Inflammatory macrophage (primary cell): ENCODE data around the gene DMPK.
"Not testable (repeated sequence)": the region's sequence is repeated elsewhere in the genome, so short reads cannot be mapped to it uniquely, and the experiment has no call there.

Source experiments
- DNase-seq, 2 donors: peaks; one replicate each; pipeline ENCODE4 v3.0.0-alpha.2; 2020 to 2022

Gene DMPK

GRCh38 chr19:45742969-45743368, 39.3 kb downstream of the DMPK start:
- no peak for DNase-seq

GRCh38 chr19:45739498-45740439, 42.5 kb downstream of the DMPK start:
- peak; percentile 55 to 70 for DNase-seq

- no peak for DNase-seq
Measured at GRCh38 chr19:45733160-45733810, 49.0 kb downstream of the DMPK start, which contains the start of gene MEIOSIN. Gene MEIOSIN (plus strand): TSS chr19:45733439. CDS start chr19:45735377, 1,938 bp downstream.

- DNase-seq: peak; percentile 98
Measured at GRCh38 chr19:45730368-45731288, 51.7 kb downstream of the DMPK start, which contains the start of gene FBXO46. Gene FBXO46 (minus strand): TSS chr19:45730896. CDS start chr19:45713495, 17,401 bp downstream.

GRCh38 chr19:45729800-45730290, 52.4 kb downstream of the DMPK start:
- peak in 1 of 2 donors; percentile 21 for DNase-seq

GRCh38 chr19:45728683-45729082, 53.6 kb downstream of the DMPK start:
- not testable (repeated sequence) for DNase-seq

GRCh38 chr19:45720065-45720464, 62.2 kb downstream of the DMPK start:
- not testable (repeated sequence) for DNase-seq
